Right lobe of liver (tissue), 6 donors: ENCODE data around the gene AGBL5. TPM values are rescaled to one million over a fixed set of nuclear protein-coding genes. Genes with fewer than 3 reads are reported as not detected.

Experiments
- ATAC-seq, 4 donors: fragments of 200-7000 bp; cut with Tn5 transposase; one replicate each; pipeline ENCODE4 v1.9.1; 2020; ENCODE audit warnings: mild to moderate bottlenecking in 4 of 4, moderate library complexity in 4 of 4
- DNase-seq, 3 donors: peaks; one replicate each; pipeline ENCODE4 v3.0.0-alpha.2; 2020
- H3K27ac ChIP-seq, 3 donors: fragments of 200-600 bp; one replicate each; pipeline ENCODE4 v1.8.0; 2022
- H3K27me3 ChIP-seq, 2 donors: fragments of 200-600 bp; one replicate each; pipeline ENCODE4 v1.8.0; 2022
- H3K36me3 ChIP-seq, 4 donors: fragments of 200-600 bp; sonication (generic) in 1 of 4; one replicate each; pipeline versions ENCODE4 v1.5.1 to v1.8.0; 2017 to 2022; ENCODE audit warnings: control low read depth in 1 of 4
- H3K4me1 ChIP-seq, 4 donors: fragments of 200-600 bp; sonication (generic) in 1 of 4; one replicate each; pipeline versions ENCODE4 v1.5.1 to v1.8.0; 2017 to 2022; ENCODE audit warnings: control low read depth in 1 of 4
- H3K4me3 ChIP-seq, 3 donors: fragments of 200-600 bp; one replicate each; pipeline ENCODE4 v1.8.0; 2022
- H3K9me3 ChIP-seq, 4 donors: fragments of 200-600 bp; sonication (generic) in 1 of 4; one replicate each; pipeline versions ENCODE4 v1.5.1 to v1.8.0; 2017 to 2022; ENCODE audit warnings: control low read depth in 1 of 4
- POLR2A ChIP-seq: fragments of 450-650 bp; IDR thresholded peaks from one replicate; pipeline ENCODE4 v1.6.1; 2017; ENCODE audit warnings: antibody characterized with exemption, mild to moderate bottlenecking
- WGBS: methylation state at CpG from one replicate; pipeline ENCODE4 v1.1.6; 2018; ENCODE audit warnings: low coverage, low lambda C conversion rate; ENCODE audit not compliant: insufficient coverage; ENCODE audit errors: missing lambda C conversion rate; 5-methylcytosine and 5-hydroxymethylcytosine counted together
- intact Hi-C, 2 donors: fragments of 100-400 bp; cut with DNase I; formaldehyde crosslinking; loops; one replicate each; pipeline versions ENCODE4 v1.11.2 to v1.14.1; 2022
- total RNA-seq, 6 experiments: library from RNA; depleted of rRNA in 2 of 6; stranded (reverse); fragments of >200 nt in 2 of 6; fragmentation: NEBNext Ultra II Directional in 3 of 6; extraction: Animal tissue kit (Norgen Biotek cat#: 25700) in 3 of 6; gene quantifications; one replicate each; pipeline versions ENCODE4 v1.1.0 to v1.2.4, GENCODE V29; 2016 to 2023
- TF ChIP-seq, protein P1 (sequence below), 4 donors: fragments of 200-600 bp in 3 of 4; fragments of 450-650 bp in 1 of 4; IDR thresholded peaks; one replicate each; pipeline versions ENCODE4 v1.5.1 to v1.8.0; 2016 to 2022; ENCODE audit warnings: antibody characterized with exemption in 4 of 4, mild to moderate bottlenecking in 2 of 4
- donor health status: DM: no; HTN: yes; CAD: no.
- donor health status: DM: no; HTN: no; CAD: no.
- donor health status: DM: no; HTN: no; CAD: no.
- donor health status: DM: no; HTN: yes; CAD: no.
- donor health status: DM: no; HTN: yes; CAD: no.

AGBL5 gene
- total RNA-seq, 6 experiments from 2014 or later, result 3.9 to 7.4 (median 6.4) TPM

DNA sequence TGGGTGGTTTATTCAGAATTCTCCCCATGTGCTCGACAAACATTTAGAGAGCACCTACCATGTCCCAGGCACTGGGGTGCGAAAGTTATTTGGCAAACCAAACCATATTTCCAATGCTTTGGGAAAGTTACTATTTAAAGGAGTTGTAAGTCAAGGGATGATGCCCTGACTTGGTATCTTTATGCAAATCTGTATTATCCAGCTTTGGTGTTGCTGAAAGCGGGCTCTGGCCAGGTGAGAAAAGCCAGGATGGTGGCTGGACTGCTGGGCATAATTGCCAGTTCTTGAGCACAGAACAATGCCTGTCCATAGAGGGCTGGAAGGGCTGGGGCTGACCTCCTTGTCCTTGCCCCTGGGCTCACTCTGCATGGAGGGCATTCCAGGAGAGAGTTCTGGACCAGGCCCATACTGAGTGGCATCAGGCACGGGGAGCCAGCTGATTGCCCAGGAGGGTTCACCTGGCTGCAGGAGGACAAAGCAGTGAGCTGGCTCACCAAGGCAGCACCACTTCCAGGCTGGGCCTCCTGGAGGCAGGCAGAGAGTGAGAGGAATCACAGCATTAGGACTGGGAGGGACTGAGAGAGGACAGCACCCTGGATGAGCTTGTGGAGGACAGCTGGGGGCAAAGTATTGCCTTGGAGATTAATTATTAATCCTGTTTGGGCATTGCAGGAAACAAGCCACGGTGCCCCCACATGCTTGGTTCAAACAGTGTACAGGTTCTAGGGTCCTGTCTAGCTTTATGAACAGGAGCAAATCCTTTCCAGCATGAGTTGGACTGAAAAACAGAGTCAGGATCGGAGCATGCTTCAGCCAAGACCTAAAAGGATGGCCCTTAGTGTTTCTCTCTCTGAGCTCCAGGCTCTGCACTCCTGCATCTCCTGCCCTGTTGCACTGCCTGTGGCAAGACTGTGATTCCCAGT, 42.2 kb downstream of the AGBL5 start:
- peak overlapping the region; percentile 52 to 90 (median 78) for H3K27ac ChIP-seq
- DNase-seq (peak; percentile 61 to 95 (median 92)), ATAC-seq (peak; percentile 52 to 74 (median 68))
- no peaks in the 10 kb centered on the region for H3K9me3 ChIP-seq
- TF ChIP-seq, protein P1, sequence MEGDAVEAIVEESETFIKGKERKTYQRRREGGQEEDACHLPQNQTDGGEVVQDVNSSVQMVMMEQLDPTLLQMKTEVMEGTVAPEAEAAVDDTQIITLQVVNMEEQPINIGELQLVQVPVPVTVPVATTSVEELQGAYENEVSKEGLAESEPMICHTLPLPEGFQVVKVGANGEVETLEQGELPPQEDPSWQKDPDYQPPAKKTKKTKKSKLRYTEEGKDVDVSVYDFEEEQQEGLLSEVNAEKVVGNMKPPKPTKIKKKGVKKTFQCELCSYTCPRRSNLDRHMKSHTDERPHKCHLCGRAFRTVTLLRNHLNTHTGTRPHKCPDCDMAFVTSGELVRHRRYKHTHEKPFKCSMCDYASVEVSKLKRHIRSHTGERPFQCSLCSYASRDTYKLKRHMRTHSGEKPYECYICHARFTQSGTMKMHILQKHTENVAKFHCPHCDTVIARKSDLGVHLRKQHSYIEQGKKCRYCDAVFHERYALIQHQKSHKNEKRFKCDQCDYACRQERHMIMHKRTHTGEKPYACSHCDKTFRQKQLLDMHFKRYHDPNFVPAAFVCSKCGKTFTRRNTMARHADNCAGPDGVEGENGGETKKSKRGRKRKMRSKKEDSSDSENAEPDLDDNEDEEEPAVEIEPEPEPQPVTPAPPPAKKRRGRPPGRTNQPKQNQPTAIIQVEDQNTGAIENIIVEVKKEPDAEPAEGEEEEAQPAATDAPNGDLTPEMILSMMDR (IDR thresholded peaks at IDR 0.05), result peak in 1 of 4 donors; percentile 7
- TF ChIP-seq POLR2A, result peak; percentile 68
- WGBS, result 23% methylated on average over 4 of the region's 6 CpGs
- no peaks in the 10 kb centered on the region for H3K27me3 ChIP-seq
- intact Hi-C loops, result loop anchor here (10.0 kb wide), 3 partner anchors 101 to 201 kb away; partner anchors contain the start of gene DNAJC5G (in 1 of the 2)
- H3K36me3 ChIP-seq, result peaks cover 0 to 16% (median 8%) of the 10 kb centered on the region in 4 donors
- peaks cover 0 to 70% (median 23%) of the 10 kb centered on the region in 4 donors for H3K4me1 ChIP-seq
- H3K4me3 ChIP-seq, result peak overlapping the region; percentile 16 to 45 (median 41)

DNA sequence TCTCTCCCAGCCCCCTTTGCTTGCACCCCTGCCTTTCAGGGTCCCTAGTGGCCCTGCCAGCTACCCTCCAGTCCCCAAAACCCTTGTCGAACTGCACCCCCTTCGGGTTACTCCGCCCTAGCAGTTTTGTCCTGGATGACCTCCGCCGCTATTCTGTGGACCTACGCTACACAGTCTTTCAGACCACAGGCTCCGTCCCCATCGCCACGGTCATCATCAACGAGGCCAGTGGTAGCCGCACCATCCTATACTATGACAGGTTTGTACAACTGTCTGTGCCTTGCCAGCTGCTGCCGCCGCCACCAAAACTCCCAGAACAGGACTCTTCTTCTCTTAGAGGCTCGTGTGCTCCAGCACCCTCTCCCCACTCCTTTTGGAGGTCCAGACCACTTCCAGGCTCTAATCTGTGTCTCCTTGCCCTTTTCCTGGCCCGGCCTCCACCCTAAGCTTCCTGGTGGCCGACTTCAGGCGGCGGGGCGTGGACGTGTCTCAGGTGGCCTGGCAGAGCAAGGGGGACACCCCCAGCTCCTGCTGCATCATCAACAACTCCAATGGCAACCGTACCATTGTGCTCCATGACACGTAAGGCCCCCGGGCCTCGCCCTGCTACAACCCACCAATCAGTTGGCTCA, 43.0 kb downstream of the AGBL5 start:
- ATAC-seq, result peak in 1 of 4 donors; percentile 2
- DNase-seq, result no peak
- no peak for TF ChIP-seq POLR2A
- TF ChIP-seq, protein P1 (IDR thresholded peaks at IDR 0.05), result no peak
- H3K36me3 ChIP-seq, result peaks cover 0 to 24% (median 12%) of the 10 kb centered on the region in 4 donors
- H3K4me1 ChIP-seq, result peaks cover 0 to 70% (median 23%) of the 10 kb centered on the region in 4 donors
- H3K27me3 ChIP-seq, result no peaks in the 10 kb centered on the region
- H3K9me3 ChIP-seq, result no peaks in the 10 kb centered on the region
- 65% methylated on average over 12 of the region's 24 CpGs for WGBS
- H3K4me3 ChIP-seq, result peak overlapping the region in 2 of 3 donors; percentile 41 to 45
- peak overlapping the region; percentile 52 to 90 (median 78) for H3K27ac ChIP-seq
- intact Hi-C loops, result loop anchor here (10.0 kb wide), 3 partner anchors 100 to 200 kb away; partner anchors contain the start of gene DNAJC5G (in 1 of the 2)

DNA sequence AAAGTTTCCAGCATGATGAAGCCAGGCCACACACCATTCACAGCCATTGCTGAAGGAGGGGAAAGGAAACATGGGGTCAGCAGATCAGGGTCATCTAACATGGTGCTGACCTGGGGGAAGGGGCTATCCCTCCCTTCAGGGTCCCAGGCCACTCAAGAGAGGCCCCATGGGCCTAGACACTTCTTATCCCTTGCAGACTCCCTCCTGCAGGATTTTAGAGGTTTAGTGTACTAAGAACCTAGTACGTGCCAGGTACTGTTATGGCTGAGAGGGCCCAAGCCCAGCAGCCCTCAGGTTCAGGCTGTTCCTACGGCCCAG, 43.9 kb downstream of the AGBL5 start:
- H3K27ac ChIP-seq, result peak overlapping the region; percentile 7 to 90 (median 78)
- DNase-seq (no peak), ATAC-seq (no peak)
- no peak overlapping the region for H3K4me3 ChIP-seq
- no peak for TF ChIP-seq POLR2A
- TF ChIP-seq, protein P1 (IDR thresholded peaks at IDR 0.05), result no peak
- no peaks in the 10 kb centered on the region for H3K27me3 ChIP-seq
- no peaks in the 10 kb centered on the region for H3K9me3 ChIP-seq
- H3K4me1 ChIP-seq, result peaks cover 0 to 65% (median 20%) of the 10 kb centered on the region in 4 donors
- intact Hi-C loops, result loop anchor here (10.0 kb wide), 3 partner anchors 99 to 199 kb away; partner anchors contain the start of gene DNAJC5G (in 1 of the 2)
- 40% methylated on average over 2 of the region's 2 CpGs for WGBS
- H3K36me3 ChIP-seq, result peaks cover 0 to 32% (median 14%) of the 10 kb centered on the region in 4 donors
